Islet precursor cell (in vitro differentiated cells): ENCODE data around the gene RPLP2.

Experiments used
- DNase-seq: peaks from one replicate; pipeline ENCODE4 v3.0.0-alpha.2; 2018

RPLP2 gene

DNA sequence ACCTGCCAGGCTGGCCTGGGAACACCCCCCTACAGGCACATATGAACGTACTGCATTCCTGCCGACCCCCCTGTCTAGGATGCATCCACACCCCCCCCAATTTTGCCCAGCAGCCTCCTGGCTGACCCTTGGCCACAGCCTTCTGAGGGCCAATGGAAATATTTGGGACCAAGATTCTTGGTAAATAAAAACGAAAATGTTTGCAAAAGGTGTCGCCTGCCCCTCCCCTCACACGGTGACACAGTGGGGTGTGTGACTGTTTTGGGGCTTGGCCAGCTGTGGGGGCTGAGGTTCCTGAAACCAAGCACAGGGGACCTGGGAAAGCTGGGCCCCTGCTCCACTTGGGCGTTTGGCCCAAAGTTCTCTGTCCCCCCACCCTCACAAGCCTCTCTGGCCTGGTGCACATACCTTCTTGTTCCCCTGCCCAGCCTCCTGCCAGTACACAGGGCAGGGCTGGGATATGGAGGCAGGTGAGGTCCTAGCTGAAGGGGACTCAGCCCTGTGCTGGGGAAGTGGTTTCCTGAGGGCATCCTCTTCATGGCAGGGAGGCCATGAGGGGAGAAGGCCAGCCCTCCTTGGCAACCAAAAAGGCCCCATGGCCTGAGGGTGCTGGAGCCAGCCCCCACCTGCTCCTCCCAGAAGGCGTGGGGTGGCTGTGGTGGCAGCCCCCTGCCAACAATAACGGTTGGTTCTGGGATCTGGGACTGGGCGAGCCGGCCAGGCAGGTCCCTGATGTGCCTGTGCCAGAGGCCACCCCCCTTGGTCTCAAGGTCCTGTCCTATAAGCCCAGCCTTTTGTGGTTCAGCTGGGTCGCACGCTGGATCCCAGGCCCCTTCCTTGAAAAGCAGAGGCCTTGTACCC lies 15.8 kb downstream of the RPLP2 start:
- DNase-seq: no peak

DNA sequence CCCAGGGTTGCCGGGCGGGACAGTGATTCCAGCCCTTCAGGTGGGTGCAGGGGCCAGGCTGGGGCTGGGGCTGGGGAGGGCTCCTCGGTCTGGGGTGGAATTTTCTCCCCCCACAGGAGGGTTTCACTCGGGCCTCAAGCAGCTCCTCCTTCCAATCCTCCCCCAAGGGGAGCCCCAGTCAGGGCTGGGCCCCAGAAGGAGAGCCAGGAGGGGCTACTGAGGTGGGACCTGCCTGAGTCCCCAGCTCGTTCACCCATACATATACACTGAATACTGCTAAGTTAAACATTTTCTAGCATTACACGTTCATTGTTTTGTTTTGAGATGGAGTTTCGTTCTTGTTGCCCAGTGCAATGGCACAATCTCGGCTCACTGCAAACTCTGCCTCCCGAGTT lies 16.5 kb downstream of the RPLP2 start:
- no peak for DNase-seq

DNA sequence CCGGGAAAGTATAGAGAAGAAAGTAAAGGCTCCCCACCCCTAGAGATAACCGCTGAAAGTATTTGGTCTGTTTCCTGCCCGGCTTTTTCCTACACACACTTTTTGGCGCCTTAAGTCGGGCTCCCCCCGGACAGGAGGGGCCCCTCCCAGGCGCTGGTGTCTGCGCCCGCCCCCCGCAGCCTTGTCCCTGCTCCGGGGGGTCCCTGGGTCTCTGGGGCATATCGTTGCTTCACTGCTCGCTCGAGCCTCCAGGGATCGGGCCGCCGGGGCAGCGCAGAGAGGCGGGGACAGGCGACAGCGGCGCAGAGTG lies 17.0 kb downstream of the RPLP2 start:
- no peak for DNase-seq

DNA sequence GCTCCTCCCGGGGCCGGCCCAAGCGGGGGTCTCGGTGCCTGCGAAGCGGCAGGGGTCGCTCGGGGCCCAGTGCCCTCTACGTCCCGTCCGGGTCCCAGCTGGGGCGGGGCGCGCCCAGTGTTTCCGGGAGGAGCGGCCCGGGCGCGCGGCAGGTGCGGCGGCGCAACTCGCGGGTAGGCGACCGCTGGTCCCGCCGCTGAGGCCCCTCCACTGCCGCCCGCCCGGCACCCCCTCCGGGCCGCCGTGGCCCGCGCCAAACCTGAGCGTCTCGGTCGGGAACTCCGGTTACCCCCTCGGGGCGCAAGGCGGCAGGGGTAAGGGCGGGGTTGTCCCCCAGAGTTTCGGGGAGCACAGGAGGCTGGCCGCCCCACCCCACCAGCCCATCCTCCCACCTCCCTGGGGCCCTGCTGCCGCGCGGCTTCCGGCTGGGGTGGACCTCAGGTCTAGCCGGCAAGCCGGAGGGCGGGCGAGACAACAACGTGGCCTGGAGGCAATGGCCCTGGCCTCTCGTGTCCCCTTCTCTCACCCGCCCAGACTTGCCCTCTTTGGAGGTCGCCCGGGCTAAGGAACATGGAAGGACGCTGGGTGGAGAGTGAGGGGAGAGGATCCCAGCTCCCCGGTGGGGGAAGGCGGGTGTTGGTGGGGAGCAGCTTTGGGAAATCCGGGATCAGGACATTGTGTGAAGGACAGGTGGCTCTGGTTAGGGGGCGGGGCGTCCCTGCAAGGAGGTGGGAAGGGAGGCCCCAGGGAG lies 17.6 kb downstream of the RPLP2 start:
- no peak for DNase-seq

DNA sequence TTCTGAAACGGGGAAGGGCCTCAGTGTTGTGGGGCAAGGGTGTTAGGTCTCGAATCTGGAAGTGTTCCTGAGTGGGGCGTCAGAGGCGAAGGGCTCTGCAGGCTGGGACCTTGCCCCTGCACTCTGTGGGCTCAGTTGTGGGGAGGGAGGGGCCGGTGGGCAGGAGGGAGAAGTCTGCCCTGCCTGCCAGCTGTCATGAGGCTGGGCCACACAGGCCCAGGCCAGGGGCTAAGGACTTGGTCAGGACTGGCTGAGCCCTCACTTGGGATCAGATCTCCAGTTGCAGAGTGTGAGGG lies 18.1 kb downstream of the RPLP2 start, which contains the start of gene CRACR2B:
CRACR2B (plus strand) TSS at position 23 of the 296 bp plus-strand sequence. CDS start 689 bp downstream, outside the sequence.
- no peak for DNase-seq

DNA sequence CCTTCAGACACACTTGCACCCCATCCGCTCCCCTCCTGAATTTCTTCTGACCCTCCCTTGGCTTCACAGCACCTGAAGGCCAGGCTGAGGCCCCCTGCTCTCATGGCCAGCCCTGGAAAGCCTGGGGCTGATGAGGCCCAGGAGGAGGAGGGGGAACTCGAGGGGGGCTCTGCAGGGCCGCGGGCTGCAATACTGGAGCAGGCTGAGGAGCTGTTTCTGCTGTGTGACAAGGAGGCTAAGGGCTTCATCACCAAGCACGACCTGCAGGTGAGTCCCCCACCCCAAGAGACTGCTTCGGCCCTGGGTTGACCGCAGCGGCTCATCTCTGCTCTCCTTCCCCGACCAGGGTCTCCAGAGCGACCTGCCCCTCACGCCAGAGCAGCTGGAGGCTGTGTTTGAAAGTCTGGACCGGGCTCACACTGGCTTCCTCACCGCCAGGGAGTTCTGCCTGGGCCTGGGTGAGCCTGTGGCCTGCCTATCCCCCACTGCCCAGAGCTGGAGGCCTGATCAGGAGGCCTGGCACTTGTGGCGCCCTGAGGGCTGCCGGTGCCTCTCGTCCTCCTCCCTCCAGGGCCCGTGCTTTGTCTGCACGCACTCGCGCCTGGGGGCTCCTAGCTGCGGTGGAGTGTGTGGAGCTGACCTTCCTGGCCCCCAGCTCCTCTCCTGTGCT lies 18.9 kb downstream of the RPLP2 start:
- no peak for DNase-seq

DNA sequence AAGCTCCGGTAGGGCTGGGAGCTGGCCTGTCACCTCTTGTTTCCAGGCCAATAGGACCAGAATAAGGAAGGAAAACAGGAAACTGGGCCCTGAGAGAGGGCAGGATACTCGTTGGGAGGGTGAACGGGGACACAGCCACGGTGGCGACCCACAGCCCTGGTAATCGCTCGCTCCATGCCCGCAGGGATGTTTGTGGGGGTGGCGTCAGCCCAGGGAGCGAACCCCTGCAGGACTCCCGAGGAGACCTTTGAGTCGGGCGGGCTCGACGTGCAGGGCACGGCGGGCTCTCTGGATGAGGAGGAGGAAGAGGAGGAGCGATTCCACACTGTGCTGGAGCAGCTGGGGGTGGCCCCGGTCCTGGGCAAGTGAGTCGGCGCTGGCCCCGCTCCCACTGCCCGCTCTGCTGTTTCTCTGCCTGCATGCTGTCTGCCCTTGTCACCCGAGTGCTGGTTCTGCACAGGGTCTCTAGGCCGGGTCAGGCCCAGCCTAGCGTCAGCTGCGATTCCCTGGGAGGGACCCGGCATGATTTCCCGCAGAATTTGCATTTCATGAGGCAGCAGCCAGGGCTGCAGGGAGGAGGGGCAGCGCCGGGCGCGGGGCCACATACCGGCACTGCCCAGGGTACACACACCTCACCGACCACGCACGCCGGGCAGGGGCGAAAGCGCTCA lies 19.5 kb downstream of the RPLP2 start:
- no peak for DNase-seq

DNA sequence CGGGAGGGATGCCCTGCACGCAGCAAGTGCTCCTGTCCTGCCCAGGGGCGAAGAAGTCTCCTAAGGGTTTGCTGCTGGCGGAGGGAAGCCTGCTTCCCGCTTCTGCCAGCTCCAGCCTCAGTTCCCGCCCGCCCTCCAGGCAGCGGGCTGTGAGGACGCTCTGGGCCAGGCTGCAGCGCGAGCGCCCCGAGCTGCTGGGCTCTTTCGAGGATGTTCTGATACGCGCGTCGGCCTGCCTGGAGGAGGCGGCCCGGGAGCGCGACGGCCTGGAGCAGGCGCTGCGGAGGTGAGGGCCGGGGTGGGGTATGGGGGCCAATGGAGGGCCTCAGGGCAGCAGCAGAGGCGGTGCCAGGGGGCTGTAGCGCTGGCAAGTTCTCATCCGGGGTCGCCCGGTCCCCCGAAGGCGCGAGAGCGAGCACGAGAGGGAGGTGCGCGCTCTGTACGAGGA lies 20.1 kb downstream of the RPLP2 start:
- DNase-seq: no peak

DNA sequence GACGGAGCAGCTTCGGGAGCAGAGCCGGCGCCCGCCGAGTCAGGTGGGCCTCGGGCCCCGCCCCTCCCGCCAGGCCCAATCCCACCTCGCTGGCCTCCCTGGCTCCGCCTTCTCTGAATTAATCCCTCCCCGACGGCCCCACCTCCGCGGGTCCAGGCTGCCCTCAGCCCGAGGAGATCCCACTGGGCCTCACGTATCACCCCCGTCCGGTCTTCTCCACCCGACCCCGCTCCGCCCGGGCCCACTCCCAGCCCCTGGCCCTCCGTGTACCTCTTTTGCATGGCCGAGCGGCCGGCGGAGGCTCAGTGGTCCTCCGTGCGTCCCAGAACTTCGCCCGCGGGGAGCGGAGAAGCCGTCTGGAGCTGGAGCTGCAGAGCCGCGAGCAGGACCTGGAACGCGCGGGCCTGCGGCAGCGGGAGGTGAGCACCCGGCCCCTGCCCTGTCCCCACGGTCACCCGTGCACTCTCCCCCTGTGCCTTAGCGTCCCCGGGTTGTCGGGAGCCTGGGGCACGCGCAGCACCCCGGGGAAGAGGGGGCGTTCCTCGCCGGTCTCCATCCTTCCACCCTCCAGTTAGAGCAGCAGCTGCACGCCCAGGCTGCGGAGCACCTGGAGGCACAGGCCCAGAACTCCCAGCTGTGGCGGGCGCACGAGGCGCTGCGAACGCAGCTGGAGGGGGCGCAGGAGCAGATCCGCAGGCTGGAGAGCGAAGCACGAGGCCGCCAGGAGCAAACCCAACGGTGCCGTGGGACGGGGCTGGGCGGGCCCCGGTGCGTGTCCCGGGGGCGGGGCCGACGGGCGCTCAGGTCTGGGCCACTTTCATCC lies 20.7 kb downstream of the RPLP2 start:
- peak; percentile 91 for DNase-seq

DNA sequence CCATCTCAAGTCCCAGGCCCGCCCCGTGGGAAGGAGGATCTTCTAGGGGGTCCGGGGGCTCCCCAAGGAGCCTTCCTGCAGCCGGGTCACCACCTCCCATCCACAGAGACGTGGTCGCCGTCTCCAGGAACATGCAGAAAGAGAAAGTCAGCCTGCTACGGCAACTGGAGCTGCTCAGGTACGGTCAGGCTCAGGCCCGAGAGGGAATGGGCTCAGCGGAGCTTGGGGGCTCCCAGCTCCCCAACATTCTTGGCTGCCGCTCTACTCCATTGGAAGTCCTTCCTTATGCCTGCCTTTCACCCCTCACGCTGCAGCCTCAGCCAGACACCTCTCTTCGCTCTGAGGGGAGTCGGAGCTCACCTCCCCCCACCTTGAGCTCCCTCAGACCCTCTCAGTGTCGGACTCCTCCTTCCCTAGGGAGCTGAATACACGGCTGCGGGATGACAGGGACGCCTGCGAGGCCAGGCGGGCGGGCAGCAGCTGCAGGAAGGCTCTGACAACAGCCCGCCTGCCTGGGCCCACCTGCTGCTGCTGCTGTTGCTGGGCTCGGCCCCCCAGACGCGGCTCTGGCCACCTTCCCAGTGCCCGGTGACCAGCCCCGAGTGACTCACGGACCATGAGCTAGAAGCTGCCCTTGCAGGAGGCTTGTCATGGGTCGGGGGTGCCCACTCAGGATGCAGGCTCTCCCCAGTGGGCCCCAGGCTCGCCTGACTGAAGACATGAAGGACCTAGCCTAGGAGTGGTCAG lies 21.5 kb downstream of the RPLP2 start:
- peak; percentile 70 for DNase-seq

DNA sequence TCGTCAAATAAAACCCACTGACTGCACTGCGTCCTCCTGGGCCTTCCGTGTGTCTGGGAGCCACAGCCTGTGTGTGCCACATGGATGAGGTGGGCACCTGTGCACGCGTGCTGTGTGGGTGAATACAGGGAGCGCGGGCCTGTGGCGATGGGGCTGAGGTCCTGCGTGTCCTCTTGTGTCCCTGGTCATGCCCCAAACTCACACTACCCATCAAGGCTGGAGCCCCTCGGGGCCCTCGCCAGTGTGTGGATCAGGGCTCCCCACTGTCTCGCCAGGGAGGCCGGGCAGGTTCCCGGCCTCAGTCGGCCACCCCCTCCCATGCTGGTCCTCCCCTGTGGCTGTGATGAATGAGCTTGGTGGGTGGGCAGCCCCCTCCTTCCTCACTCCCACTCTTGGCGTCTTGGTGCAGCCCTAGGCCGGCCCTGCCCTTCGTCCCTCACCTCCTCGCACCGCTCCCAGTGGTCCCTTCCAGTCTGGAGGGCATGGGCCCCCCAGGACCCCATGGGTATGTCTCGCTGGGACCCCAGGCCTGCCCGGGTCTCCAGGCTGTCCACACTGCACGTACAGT lies 22.3 kb downstream of the RPLP2 start:
- no peak for DNase-seq

DNA sequence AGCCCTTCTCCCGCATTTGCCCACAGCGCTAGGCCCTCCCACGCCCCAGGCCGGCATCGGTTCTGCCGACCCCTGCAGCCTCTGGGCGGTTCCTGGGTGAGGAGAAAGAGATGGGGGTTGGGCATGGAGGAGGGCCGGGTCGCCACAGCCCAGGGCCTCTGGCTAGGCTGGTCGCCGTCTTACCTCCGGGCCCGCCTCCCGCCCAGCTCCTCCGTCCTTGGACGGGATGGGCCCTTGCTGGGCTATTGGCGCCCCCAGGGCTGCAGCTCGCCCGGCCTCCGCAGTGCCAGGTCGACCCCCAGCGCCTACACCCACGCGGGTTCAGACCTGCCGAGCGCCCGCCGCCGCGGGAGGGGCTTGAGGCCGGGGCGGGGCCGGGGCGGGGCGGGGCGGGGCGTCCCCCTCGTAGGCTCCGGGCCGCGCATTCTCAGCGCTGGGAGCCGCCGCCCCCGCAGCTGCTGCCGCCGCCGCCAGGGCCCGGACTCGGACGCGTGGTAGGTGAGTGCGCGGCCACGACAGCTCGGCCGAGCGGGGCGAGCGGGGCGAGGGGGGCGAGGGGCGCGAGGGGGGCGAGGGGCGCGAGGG lies 22.9 kb downstream of the RPLP2 start, which contains the start of gene CD151:
CD151 (plus strand) TSS at position 424 of the 585 bp plus-strand sequence. CDS start 3,118 bp downstream, outside the sequence.
- peak; percentile 90 for DNase-seq

DNA sequence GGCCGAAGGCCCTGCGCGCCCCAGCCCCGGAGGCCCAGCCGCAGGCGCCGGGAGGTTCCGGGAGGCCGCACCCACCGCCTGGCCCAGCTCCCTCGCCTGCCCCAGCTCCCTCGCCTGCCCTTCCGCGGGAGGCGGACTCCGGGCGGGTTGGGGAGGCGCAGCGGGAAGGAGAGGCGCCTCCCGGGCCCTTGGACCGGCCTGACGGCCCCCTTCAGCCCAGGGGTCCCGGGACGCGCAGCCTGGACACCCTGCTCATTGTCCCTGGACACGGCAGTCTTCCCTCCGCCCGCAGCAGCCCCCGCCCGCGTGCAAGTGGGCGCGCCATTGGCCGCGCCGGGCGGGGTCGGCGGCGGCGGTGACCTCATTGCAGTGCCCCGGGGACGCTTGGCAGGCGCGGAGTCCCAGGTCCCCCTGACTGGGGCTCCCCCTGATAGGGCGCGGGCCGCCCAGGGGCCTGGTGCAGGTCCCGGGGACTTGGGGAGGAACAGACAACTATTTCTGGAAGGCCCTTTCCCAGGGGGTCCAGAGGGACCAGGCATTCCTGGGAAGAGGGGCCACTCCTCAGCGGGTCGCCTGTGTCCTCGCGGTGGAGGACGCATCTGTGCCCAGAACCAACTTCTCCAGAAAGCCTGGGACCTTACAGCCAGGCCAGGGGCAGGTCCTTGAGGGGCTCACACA lies 23.5 kb downstream of the RPLP2 start:
- peak; percentile 82 for DNase-seq

DNA sequence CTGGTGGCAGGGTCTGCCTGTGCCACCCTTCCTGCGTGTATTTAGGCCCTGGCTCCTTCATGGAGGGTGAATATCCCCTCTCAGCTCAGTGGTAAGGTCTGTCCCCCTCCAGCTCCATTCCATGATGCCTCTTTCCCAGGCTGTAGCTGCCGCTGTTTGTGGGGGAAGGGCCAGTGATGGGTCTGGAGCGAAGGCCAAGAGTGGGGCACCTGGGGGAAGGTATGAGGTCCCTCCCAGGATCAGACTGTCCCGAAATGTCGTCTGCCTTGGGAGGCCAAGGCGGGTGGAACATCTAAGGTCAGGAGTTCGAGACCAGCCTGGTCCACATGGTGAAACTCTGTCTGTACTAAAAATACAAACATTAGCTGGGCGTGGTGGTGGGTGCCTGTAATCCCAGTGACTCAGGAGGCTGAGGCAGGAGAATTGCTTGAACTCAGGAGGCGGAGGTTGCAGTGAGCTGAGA lies 24.1 kb downstream of the RPLP2 start:
- no peak for DNase-seq

DNA sequence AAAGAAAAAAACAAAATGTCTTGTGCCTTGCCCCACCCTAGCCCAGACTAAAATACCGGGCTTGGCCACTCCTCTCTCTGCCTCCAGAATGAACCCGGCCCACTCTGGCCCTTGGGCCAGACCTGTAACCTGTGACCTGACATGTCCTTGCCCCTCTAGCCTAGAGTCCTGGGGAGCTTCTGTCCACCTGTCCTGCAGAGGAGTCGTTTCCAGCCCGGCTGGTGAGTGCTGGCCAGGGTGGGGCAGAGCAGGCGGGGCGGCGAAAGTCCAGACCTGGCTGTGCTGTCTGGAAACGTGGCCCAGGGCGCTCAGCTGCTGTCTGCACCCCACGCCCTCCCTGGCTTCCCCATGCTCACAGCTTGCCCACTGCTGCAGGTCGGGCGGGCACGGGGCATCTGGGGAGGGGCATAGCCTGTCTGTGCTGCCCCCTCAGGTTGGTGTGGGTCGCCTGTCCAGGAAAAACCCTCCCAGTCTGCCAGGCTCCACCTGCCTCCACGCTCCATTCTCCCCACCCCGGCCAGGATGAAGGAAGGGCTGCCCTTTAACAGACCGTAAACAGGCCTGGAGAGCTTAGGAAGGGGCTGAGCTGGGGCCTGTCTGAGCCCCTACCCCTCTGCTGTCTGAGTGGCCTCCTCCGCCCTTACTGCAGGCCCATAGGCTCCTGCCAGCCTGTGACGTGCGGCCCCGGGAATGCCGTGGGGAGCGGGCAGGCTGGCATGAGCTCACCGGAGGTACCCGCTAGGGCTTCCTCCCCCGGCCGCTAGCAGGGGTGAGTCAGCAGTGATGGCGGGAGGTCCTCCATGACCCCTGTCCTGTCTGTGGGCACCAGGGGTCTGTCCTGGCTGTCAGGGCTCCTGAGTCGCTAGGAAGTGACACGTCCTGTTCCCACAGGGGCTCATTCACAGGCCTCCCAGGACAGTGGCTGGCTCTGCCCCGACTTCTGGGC lies 24.9 kb downstream of the RPLP2 start:
- DNase-seq: peak; percentile 75

DNA sequence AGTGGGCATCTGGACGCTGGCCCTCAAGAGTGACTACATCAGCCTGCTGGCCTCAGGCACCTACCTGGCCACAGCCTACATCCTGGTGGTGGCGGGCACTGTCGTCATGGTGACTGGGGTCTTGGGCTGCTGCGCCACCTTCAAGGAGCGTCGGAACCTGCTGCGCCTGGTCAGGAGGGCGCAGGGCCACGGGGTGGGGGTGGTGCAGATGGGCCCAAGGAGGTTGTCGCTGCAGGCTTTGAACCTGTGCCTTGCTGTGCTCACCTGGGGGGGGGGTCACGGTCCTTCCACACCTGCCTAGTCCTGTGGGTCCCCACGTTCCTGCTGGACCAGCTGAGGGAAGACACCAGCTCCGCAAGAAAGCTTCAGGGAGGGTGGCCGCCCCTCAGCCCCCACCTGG lies 26.5 kb downstream of the RPLP2 start:
- DNase-seq: no peak

DNA sequence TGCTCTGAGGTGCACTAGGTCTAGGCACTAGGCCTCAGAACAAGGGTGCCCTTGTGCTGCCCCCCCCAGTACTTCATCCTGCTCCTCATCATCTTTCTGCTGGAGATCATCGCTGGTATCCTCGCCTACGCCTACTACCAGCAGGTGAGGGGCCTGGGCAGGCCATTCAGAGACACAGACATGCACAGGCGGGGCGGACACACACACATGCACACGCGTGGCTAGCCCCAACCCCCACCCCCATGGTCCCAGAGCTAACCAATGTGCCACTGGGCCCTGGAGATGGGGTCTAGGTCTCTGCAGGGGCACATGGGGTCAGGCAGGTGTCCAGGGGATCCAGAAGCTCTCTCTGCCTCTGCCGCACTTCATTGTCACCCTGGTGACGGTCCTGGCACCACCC lies 26.9 kb downstream of the RPLP2 start:
- no peak for DNase-seq

DNA sequence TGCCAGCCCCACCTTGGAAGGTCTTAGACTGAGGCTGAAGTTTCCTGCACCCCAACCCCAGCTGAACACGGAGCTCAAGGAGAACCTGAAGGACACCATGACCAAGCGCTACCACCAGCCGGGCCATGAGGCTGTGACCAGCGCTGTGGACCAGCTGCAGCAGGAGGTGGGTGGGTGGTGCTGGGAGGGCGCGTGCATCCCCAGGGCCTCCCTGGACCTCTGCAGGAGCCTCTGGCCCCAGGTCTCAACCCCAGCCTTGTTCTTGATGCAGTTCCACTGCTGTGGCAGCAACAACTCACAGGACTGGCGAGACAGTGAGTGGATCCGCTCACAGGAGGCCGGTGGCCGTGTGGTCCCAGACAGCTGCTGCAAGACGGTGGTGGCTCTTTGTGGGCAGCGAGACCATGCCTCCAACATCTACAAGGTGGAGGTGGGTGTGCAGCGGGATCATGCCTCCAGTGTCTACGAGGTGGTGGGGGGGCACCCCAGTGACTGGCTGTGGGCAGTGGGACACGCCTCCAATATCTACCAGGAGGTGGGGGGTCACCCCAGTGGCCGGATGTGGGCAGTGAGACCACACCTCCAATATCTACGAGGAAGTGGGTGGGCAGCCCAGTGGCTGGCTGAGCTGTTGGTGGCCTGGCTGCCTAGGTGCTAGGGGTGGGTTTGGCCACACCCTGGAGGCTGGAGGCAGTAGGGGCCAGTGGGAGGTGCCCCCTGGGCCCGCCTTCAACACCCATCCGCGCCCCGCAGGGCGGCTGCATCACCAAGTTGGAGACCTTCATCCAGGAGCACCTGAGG lies 27.6 kb downstream of the RPLP2 start:
- no peak for DNase-seq
